Ovary (tissue), 3 donors: Measurements from ENCODE around the gene LRMDA.

Experiments used
- CTCF ChIP-seq, 3 donors: fragments of 450-650 bp in 2 of 3; fragments of 200-600 bp in 1 of 3; IDR thresholded peaks; one replicate each; pipeline versions ENCODE4 v1.5.1 to v1.8.0; 2016 to 2022; ENCODE audit warnings: antibody characterized with exemption in 3 of 3, mild to moderate bottlenecking in 1 of 3
- EP300 ChIP-seq: sonication (generic); formaldehyde crosslinking; IDR thresholded peaks from one replicate; pipeline ENCODE4 v1.6.1; 2017; ENCODE audit warnings: antibody characterized with exemption
- POLR2A ChIP-seq: fragments of 450-650 bp; IDR thresholded peaks from one replicate; pipeline ENCODE4 v1.6.1; 2017; ENCODE audit warnings: antibody characterized with exemption, mild to moderate bottlenecking, moderate library complexity
- donor health status: DM: no; HTN: no; CAD: no.

- TF ChIP-seq EP300 (no peak), POLR2A (no peak), CTCF (IDR thresholded peaks at IDR 0.05) (no peak)
Observed at GRCh38 chr10:76548716-76549115, 1117.3 kb downstream of the LRMDA start.
